Measurements from ENCODE around the gene HES1. TPM values are rescaled to one million over a fixed set of nuclear protein-coding genes. Genes with fewer than 3 reads are reported as not detected.

The HES1 gene
- polyA plus RNA-seq, 3 donors = 0.17 to 66.6 (median 0.26) TPM

DNA sequence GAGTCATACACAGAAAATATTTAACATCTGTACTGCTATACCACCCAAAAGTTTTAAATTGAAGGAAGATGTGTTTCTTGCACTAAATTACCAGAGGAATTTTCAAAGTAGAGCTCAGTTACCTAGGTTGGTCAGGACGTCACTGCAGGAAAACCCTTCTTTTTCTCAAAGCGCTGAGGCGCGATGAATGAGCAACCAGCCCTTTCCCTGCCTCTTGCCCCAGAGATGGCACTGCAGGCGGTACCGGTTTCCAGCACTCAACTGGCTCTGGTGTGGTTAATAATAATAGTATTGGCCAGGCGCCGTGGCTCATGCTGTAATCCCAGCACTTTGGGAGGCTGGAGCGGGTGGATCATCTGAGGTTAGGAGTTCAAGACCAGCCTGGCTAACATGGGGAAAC is 49.3 kb downstream of the HES1 start:
- H3K27ac Mint-ChIP-seq = no peak overlapping the region
- H3K27me3 Mint-ChIP-seq (ENCODE audit: low read depth in 3 of 3) = peaks cover 2 to 4% (median 3%) of the 10 kb centered on the region in 3 donors
- H3K36me3 Mint-ChIP-seq = no peaks in the 10 kb centered on the region
- TF ChIP-seq, protein P1, sequence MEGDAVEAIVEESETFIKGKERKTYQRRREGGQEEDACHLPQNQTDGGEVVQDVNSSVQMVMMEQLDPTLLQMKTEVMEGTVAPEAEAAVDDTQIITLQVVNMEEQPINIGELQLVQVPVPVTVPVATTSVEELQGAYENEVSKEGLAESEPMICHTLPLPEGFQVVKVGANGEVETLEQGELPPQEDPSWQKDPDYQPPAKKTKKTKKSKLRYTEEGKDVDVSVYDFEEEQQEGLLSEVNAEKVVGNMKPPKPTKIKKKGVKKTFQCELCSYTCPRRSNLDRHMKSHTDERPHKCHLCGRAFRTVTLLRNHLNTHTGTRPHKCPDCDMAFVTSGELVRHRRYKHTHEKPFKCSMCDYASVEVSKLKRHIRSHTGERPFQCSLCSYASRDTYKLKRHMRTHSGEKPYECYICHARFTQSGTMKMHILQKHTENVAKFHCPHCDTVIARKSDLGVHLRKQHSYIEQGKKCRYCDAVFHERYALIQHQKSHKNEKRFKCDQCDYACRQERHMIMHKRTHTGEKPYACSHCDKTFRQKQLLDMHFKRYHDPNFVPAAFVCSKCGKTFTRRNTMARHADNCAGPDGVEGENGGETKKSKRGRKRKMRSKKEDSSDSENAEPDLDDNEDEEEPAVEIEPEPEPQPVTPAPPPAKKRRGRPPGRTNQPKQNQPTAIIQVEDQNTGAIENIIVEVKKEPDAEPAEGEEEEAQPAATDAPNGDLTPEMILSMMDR (IDR thresholded peaks at IDR 0.05) = no peak
- Histone ChIP-seq H3K4me2 (replicated peaks; ENCODE audit: extremely low read depth, low read length, poor library complexity, severe bottlenecking) (no peak overlapping the region), H3K36me3 (replicated peaks in 1 of 2; ENCODE audit: control insufficient read depth in 1 of 2, insufficient read depth in 2 of 2, low read length in 2 of 2) (no peaks in the 10 kb centered on the region), H3K79me2 (ENCODE audit: insufficient read depth, low read length) (no peaks in the 10 kb centered on the region), H3K4me1 (ENCODE audit: control insufficient read depth in 1 of 2, insufficient read depth in 2 of 2, low read length in 2 of 2) (peaks cover 0 to 7% of the 10 kb centered on the region in 2 donors), H3K9me3 (replicated peaks in 1 of 2; ENCODE audit: control insufficient read depth in 1 of 2, insufficient read depth in 1 of 2, low read length in 2 of 2) (no peaks in the 10 kb centered on the region), H4K20me1 (ENCODE audit: insufficient read depth, low read length) (no peaks in the 10 kb centered on the region), H3K27me3 (ENCODE audit: control insufficient read depth in 2 of 2, insufficient read depth in 2 of 2, low read length in 2 of 2) (no peaks in the 10 kb centered on the region), H3K9ac (ENCODE audit: insufficient read depth, low read length, poor library complexity, severe bottlenecking) (no peak overlapping the region), H3K27ac (ENCODE audit: low read depth in 1 of 2, low read length in 2 of 2) (no peak overlapping the region), H3K4me3 (replicated peaks in 1 of 3; ENCODE audit: low read depth in 2 of 3, low read length in 3 of 3) (no peak overlapping the region), H2AFZ (ENCODE audit: insufficient read depth, low read depth, low read length, poor library complexity, severe bottlenecking) (no peak overlapping the region)
- DNase-seq = no peak
- peaks cover 6% of the 10 kb centered on the region for H3K4me1 Mint-ChIP-seq
- H3K9me3 Mint-ChIP-seq = no peaks in the 10 kb centered on the region
- intact Hi-C loops (cut with micrococcal nuclease) = no loop called here
- no peak overlapping the region for H3K4me3 Mint-ChIP-seq
- WGBS (ENCODE audit: insufficient coverage) = 93% methylated on average over 3 of the region's 9 CpGs

DNA sequence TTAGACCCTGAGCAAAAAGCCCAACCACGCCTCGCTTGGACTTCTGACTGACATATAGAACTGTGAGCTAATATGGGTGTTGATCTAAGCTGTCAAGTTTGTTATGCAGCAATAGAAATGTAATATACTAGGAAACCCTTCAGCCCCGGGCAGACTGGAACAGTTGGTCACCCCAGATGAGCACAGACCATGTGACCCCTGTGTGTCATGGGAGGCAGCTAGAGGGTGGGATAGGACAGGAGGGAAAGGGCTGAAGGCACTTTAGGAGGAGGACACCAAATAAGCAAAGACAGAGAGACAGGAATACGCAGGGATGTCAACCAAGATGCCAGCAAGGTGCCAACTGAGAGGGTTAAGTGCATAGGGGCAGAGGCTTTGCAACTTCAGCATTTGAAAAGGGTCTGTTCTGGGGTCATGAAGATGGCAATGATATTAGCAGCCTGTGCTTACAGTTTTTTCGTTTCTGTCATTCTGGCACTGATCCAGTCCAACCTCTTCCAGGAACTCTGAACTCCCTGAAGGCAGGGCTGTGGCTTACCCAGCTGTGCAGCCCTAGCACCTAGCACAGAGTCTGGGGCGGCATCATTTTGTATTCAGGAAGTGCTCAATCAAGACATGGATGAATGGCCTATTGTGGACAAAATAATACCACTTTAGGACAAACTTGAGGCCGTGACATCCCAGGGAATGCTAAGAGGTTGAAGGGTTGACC is 51.4 kb downstream of the HES1 start:
- Histone ChIP-seq H3K4me3 (replicated peaks in 1 of 3; ENCODE audit: low read depth in 2 of 3, low read length in 3 of 3) (no peak overlapping the region), H3K4me2 (replicated peaks; ENCODE audit: extremely low read depth, low read length, poor library complexity, severe bottlenecking) (no peak overlapping the region), H4K20me1 (ENCODE audit: insufficient read depth, low read length) (no peaks in the 10 kb centered on the region), H3K4me1 (ENCODE audit: control insufficient read depth in 1 of 2, insufficient read depth in 2 of 2, low read length in 2 of 2) (no peaks in the 10 kb centered on the region), H3K36me3 (replicated peaks in 1 of 2; ENCODE audit: control insufficient read depth in 1 of 2, insufficient read depth in 2 of 2, low read length in 2 of 2) (no peaks in the 10 kb centered on the region), H3K9me3 (replicated peaks in 1 of 2; ENCODE audit: control insufficient read depth in 1 of 2, insufficient read depth in 1 of 2, low read length in 2 of 2) (no peaks in the 10 kb centered on the region), H3K27me3 (ENCODE audit: control insufficient read depth in 2 of 2, insufficient read depth in 2 of 2, low read length in 2 of 2) (no peaks in the 10 kb centered on the region), H3K79me2 (ENCODE audit: insufficient read depth, low read length) (no peaks in the 10 kb centered on the region), H3K27ac (ENCODE audit: low read depth in 1 of 2, low read length in 2 of 2) (no peak overlapping the region), H3K9ac (ENCODE audit: insufficient read depth, low read length, poor library complexity, severe bottlenecking) (no peak overlapping the region), H2AFZ (ENCODE audit: insufficient read depth, low read depth, low read length, poor library complexity, severe bottlenecking) (no peak overlapping the region)
- Mint-ChIP-seq H3K36me3 (no peaks in the 10 kb centered on the region), H3K27me3 (ENCODE audit: low read depth in 3 of 3) (peaks cover 0 to 4% (median 3%) of the 10 kb centered on the region in 3 donors), H3K27ac (peak overlapping the region in 1 of 7 donors; percentile 53), H3K4me1 (peaks cover 3% of the 10 kb centered on the region), H3K4me3 (no peak overlapping the region), H3K9me3 (peaks cover 0 to 10% (median 6%) of the 10 kb centered on the region in 7 donors)
- intact Hi-C loops (cut with micrococcal nuclease) = no loop called here
- DNase-seq = no peak
- WGBS (ENCODE audit: insufficient coverage) = 80% methylated on average over 5 of the region's 7 CpGs
- TF ChIP-seq, protein P1 (IDR thresholded peaks at IDR 0.05) = no peak

Small RNAs within 50 kb of the gene (small RNA-seq; reads per million reads assigned to genes)
- gene RN7SL215P (ENCODE audit: insufficient read length, low read depth) = not detected

Other genes with a start within 250 kb of the HES1 start
- not detected for gene CPN2, start 215.2 kb downstream of the HES1 start, polyA plus RNA-seq
- not detected for gene LRRC15, start 233.6 kb downstream of the HES1 start, polyA plus RNA-seq

Data from CD14-positive monocyte (primary cell).